ENCODE data around the gene ROBO1. TPM values are rescaled to one million over a fixed set of nuclear protein-coding genes. Genes with fewer than 3 reads are reported as not detected.
A peak's percentile ranks its signal among the peaks of the same experiment; 100 is the strongest.
"Not testable (repeated sequence)": the region's sequence is repeated elsewhere in the genome, so short reads cannot be mapped to it uniquely, and the experiment has no call there.

The ROBO1 gene
- total RNA-seq, 1 donor, result 69.8 TPM

- Histone ChIP-seq H3K9me3 (ENCODE audit: low read depth, low read length) (no peaks in the 10 kb centered on the region), H3K27ac (ENCODE audit: low read depth, low read length) (no peak overlapping the region)
- DNase-seq (ENCODE audit: insufficient read length, low spot score, missing footprints), result no peak
These were observed 1006.7 kb downstream of the ROBO1 start for GRCh38 chr3:78761126-78761525.

DNA sequence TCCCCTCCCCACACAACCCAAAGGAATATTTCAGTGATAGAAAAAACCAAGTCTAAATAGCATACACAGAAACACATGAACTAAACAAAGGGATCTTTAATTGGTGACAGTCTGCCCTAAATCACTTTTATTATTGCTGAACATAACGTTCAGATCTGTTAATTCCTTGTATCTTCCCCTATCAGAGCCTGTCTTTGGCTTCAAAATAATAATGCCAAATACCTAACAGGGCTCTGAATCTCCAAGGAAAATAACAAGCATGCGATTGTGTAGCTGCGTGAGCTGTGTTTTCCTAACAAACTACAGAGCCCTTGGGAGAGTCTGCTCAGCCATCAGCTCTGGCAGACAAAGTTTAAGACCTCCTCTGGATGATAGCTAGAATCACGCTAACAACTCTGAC, 1010.1 kb downstream of the ROBO1 start:
- no peak overlapping the region for H3K4me2 ChIP-seq (ENCODE audit: insufficient read depth, low read length)
- no peak overlapping the region for H2AFZ ChIP-seq (ENCODE audit: low read length)
- H3K79me2 ChIP-seq (ENCODE audit: insufficient read depth, low read length), result no peaks in the 10 kb centered on the region
- no peaks in the 10 kb centered on the region for H4K20me1 ChIP-seq (ENCODE audit: insufficient read depth, low read length)
- no peaks in the 10 kb centered on the region for H3K9me3 ChIP-seq (ENCODE audit: low read depth, low read length)
- H3K36me3 ChIP-seq (ENCODE audit: insufficient read depth, low read length), result no peaks in the 10 kb centered on the region
- H3K4me3 ChIP-seq (ENCODE audit: insufficient read depth, low read length), result no peak overlapping the region
- peaks cover 11% of the 10 kb centered on the region for H3K4me1 ChIP-seq (ENCODE audit: insufficient read depth, low read length)
- H3K27ac ChIP-seq (ENCODE audit: low read depth, low read length), result no peak overlapping the region
- no peaks in the 10 kb centered on the region for H3K27me3 ChIP-seq (ENCODE audit: insufficient read depth, low read length)
- DNase-seq (ENCODE audit: insufficient read length, low spot score, missing footprints), result peak; percentile 8
- TF ChIP-seq CTCF (IDR thresholded peaks at IDR 0.05; ENCODE audit: extremely low read depth, low read depth, low read length), result no peak

More at GRCh38 chr3:78761126-78761525, 1006.7 kb downstream of the ROBO1 start:
- H4K20me1 ChIP-seq (ENCODE audit: insufficient read depth, low read length), result no peaks in the 10 kb centered on the region
- no peak overlapping the region for H2AFZ ChIP-seq (ENCODE audit: low read length)
- no peak overlapping the region for H3K4me2 ChIP-seq (ENCODE audit: insufficient read depth, low read length)
- no peaks in the 10 kb centered on the region for H3K27me3 ChIP-seq (ENCODE audit: insufficient read depth, low read length)
- no peaks in the 10 kb centered on the region for H3K36me3 ChIP-seq (ENCODE audit: insufficient read depth, low read length)
- H3K4me3 ChIP-seq (ENCODE audit: insufficient read depth, low read length), result no peak overlapping the region
- TF ChIP-seq CTCF (IDR thresholded peaks at IDR 0.05; ENCODE audit: extremely low read depth, low read depth, low read length), result no peak
- no peaks in the 10 kb centered on the region for H3K4me1 ChIP-seq (ENCODE audit: insufficient read depth, low read length)
- no peaks in the 10 kb centered on the region for H3K79me2 ChIP-seq (ENCODE audit: insufficient read depth, low read length)

- Histone ChIP-seq H2AFZ (ENCODE audit: low read length) (no peak overlapping the region), H3K27ac (ENCODE audit: low read depth, low read length) (no peak overlapping the region), H3K79me2 (ENCODE audit: insufficient read depth, low read length) (no peaks in the 10 kb centered on the region), H3K36me3 (ENCODE audit: insufficient read depth, low read length) (no peaks in the 10 kb centered on the region), H3K4me3 (ENCODE audit: insufficient read depth, low read length) (no peak overlapping the region), H3K4me2 (ENCODE audit: insufficient read depth, low read length) (peak overlapping the region; percentile 12), H4K20me1 (ENCODE audit: insufficient read depth, low read length) (no peaks in the 10 kb centered on the region), H3K27me3 (ENCODE audit: insufficient read depth, low read length) (no peaks in the 10 kb centered on the region), H3K4me1 (ENCODE audit: insufficient read depth, low read length) (peaks cover 14% of the 10 kb centered on the region), H3K9me3 (ENCODE audit: low read depth, low read length) (no peaks in the 10 kb centered on the region)
- TF ChIP-seq CTCF (IDR thresholded peaks at IDR 0.05; ENCODE audit: extremely low read depth, low read depth, low read length), result no peak
- DNase-seq (ENCODE audit: insufficient read length, low spot score, missing footprints), result peak; percentile 72
These were observed 1013.6 kb downstream of the ROBO1 start for GRCh38 chr3:78754066-78754743.

GRCh38 chr3:78751266-78751665, 1016.5 kb downstream of the ROBO1 start:
- Histone ChIP-seq H3K4me1 (ENCODE audit: insufficient read depth, low read length) (peaks cover 14% of the 10 kb centered on the region), H3K27me3 (ENCODE audit: insufficient read depth, low read length) (no peaks in the 10 kb centered on the region), H3K79me2 (ENCODE audit: insufficient read depth, low read length) (no peaks in the 10 kb centered on the region), H3K9me3 (ENCODE audit: low read depth, low read length) (no peaks in the 10 kb centered on the region), H2AFZ (ENCODE audit: low read length) (no peak overlapping the region), H3K36me3 (ENCODE audit: insufficient read depth, low read length) (no peaks in the 10 kb centered on the region), H3K27ac (ENCODE audit: low read depth, low read length) (no peak overlapping the region), H3K4me2 (ENCODE audit: insufficient read depth, low read length) (no peak overlapping the region), H3K4me3 (ENCODE audit: insufficient read depth, low read length) (no peak overlapping the region), H4K20me1 (ENCODE audit: insufficient read depth, low read length) (no peaks in the 10 kb centered on the region)
- DNase-seq (ENCODE audit: insufficient read length, low spot score, missing footprints), result no peak
- no peak for TF ChIP-seq CTCF (IDR thresholded peaks at IDR 0.05; ENCODE audit: extremely low read depth, low read depth, low read length)

DNA sequence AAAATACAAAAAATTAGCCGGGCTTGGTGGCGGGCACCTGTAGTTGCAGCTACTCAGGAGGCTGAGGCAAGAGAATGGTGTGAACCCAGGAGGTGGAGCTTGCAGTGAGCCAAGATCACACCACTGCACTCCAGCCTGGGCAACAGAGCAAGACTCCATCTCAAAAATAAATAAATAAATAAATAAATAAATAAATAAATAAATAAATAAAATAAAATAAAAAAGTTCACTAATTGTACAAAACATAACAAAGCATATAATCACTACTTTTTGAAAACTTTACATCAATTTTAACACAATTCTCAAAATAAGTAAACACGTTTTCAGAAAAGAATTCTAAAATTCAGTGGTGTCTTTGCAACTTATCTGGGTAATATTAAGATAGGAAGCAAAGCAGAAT, 1017.5 kb downstream of the ROBO1 start:
- not testable (repeated sequence) for H3K4me3 ChIP-seq (ENCODE audit: insufficient read depth, low read length); H3K9me3 ChIP-seq (ENCODE audit: low read depth, low read length); H2AFZ ChIP-seq (ENCODE audit: low read length); H4K20me1 ChIP-seq (ENCODE audit: insufficient read depth, low read length); H3K27me3 ChIP-seq (ENCODE audit: insufficient read depth, low read length); DNase-seq (ENCODE audit: insufficient read length, low spot score, missing footprints); H3K27ac ChIP-seq (ENCODE audit: low read depth, low read length); H3K36me3 ChIP-seq (ENCODE audit: insufficient read depth, low read length); H3K79me2 ChIP-seq (ENCODE audit: insufficient read depth, low read length); H3K4me2 ChIP-seq (ENCODE audit: insufficient read depth, low read length)
- H3K4me1 ChIP-seq (ENCODE audit: insufficient read depth, low read length), result peaks cover 14% of the 10 kb centered on the region
